Activated T-cell treated with anti-CD3 and anti-CD28 coated beads, Interleukin-2, amount 50 U/mL, for 48 hours (primary cell): ENCODE data around the gene SERPINE1.

Experiments used
- DNase-seq, 2 experiments: peaks; one replicate each; pipeline ENCODE4 v3.0.0-alpha.2; 2020

SERPINE1 gene

DNA sequence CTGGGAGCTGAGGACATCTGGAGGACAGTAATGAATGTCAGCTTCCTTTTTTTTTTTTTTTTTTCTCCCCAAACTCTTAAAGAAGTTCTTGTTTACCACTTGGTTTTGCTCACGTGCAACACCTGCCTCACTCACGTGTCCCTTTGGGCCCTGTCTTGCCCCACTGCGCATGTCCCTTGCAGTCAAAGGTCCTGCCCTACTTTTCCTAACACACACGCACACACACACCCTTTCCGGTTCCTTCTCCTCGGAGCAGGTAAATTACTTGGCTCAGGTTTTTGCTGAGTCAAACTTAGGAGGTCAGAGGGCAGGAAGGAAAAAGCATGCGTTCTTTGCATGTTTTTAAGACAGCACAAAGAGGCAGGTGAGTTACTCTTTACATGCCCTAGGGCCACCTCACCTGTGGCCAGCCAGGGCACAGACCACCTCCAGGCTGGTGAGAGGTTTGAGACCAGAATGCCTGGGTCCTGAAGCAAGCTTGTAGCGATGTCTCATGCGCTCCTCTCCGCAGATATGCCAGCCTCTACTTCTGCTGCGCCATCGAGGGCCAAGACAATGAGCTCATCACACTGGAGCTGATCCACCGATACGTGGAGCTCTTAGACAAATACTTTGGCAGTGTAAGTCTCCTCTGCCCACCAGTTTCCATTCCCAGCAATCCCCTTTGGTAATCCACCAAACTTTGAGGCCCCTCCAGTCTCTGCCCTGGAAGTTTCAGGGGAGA lies 30.1 kb downstream of the SERPINE1 start:
- no peak for DNase-seq

DNA sequence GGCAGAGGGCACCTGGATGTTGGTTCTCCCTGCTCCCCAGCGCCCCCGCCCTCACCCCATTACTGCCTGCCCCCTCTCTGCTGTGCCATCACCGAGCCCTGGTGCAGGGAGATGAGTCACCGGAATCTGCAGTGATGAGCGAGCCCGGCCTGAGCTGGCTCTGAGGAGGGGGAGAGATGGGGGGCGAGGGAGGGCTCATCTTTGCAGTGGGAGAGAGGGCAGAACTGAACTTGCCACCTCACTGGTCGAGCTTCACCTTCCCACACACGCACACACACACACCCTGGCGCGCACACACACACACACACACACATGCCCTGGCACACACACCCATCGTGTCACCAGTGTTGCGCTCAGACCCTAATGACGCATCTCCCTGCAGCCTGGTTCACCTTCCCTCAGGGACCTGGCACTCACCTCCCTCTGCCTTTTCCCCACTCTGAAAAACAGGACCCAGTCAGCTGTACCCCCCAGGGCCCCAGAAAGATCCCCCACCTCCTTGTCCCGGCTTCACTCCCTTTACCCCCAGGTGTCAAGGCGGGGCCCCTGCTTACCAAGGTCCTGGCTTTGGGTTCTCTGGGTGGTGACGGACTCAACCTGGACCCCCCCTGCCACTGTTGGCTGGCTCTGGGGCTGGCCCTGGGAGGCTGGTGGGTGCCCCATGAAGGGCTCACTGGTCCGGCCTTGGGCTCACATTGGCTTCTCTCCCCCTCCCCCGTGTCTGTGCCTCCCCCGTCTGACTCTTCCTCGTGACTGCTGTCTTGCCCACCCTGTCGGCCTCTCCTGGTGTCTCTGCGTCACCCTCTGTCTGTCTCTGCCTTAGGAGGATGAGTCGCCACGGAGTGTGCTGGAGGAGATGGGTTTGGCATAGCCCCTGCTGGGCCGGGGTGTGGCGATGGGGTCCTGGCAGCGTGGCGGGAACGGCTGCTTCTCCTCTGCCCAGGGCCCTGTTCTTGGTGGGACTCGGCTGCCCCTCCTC lies 33.1 kb downstream of the SERPINE1 start:
- no peak for DNase-seq

DNA sequence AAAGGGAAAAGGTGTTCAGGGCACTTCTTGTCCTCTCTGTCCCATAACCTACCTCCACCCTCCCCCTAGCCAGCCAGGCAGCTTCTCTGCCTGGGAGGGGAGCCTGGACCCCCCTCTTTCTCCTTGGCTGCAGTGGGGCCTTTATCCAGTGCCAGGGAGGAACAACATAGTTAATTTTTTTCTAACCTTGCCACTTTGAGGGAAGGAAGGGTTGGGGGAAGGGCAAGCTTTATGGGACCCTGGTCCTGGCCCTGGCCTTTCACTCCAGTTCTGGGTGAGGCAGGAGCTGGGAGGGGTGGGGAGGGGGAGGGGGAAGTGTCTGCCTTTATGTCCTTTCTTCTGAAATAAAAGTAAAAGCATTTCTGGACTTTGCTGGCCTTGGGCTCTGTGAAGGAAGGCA lies 34.0 kb downstream of the SERPINE1 start:
- no peak for DNase-seq

DNA sequence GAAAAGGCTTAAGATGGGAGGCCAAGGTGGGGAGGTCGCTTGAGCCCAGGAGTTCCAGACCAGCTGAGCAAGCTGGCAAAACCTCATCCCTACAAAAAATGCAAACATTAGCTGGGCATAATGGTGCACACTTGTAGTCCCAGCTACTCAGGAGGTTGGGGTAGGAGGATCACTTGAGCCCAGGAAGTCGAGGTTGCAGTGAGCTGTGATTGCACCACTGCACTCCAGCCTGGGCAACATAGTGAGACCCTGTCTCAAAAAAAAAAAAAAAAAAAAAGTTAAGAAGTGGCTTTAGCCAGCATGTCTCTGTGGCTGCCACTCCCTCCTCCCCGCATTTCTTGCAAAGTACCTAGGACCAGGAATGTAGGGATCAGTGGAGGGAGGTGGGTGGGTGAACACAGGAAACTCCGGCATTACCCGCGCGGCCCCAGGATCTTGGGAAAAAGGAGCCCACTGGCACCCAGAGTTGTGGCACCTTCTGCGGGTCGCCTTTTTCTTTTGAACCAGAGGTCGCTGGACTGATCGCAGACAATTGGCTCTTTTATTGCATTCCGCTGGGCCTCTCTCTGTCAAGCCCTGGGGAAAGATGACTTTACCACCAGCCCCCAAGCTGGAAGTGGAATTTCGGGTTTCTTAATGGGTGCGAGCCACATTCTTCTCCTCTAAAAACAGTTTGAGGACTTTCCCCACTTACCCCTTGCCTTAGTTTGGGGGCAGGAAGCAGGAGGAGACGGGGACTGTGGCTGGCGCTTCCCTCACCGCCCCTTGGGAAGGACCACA lies 35.0 kb downstream of the SERPINE1 start:
- DNase-seq: no peak

DNA sequence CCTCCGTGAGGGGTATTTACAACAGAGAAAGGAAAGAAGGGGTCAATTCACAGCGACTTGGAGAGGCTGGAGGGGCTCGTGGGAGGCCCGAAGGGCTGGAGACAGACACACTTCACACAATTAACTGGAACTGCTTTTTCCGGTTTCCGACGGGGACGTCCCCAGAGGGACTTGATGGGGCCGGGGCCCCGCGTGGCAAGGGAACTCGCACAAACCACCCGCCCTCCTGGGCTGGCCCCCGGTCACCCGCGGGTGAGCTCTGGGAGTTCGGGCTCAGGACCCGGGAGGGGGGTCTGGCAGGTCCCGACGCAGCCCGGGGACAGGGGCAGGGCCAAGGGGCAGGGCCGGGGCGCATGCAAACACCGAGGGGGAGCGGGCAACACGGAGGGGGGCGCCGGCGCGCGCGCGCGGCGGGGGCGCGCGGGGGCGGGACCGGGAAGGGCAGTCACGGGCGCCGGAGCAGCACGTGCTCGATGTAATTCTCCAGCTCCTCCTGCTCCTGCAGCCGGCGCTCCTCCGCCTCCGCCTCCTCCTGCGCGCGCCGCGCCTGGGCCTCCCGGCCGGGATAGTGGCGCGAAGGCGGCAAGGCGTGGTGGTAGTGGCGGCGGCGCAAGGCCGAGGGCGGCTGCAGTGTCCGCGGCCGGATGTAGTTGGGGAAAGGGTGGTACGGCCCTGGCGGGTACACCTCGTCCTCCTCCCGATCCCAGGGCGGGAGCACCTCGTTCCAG lies 35.8 kb downstream of the SERPINE1 start:
- DNase-seq: peak in 1 of 2 experiments; percentile 47

DNA sequence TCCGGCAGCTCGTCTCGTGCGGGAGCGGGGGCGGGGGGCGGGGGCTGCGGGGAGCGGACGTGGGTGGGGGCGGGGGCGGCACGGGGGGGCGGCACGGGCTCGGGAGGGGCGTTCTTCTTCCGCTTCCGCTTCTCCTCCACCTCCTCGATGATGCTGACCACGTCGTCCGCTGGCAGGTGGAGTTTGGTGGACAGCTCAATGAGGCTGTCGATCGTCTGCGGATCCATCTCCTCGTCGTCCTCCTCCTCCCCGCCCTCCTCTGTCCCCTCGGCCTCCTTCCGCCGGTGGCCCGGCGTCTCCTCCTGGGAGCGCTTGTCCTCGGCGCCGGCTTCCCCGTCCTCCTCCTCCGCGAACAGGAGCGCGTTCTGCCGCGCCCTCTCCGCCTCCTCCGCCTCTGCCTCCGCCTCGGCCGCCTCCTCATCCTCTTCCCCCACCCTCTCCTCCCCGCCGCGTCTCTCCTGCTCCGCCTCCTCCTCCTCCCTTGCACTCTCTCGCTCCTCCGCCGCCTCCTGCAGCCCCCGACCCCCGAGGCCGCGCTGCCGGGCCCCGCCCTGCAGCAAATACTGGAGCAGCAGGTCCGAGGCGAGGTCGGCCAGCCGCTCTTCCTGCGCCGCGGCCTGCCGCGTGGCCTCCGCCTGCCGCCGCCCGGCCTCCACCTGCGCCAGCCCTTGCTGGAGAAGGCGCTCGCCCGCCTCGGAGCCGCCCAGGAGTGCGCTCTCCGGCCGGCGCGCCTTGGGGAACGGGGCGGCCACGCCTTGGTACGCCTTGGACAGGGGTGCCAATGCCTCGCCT lies 36.6 kb downstream of the SERPINE1 start:
- DNase-seq: peak in 1 of 2 experiments; percentile 40

DNA sequence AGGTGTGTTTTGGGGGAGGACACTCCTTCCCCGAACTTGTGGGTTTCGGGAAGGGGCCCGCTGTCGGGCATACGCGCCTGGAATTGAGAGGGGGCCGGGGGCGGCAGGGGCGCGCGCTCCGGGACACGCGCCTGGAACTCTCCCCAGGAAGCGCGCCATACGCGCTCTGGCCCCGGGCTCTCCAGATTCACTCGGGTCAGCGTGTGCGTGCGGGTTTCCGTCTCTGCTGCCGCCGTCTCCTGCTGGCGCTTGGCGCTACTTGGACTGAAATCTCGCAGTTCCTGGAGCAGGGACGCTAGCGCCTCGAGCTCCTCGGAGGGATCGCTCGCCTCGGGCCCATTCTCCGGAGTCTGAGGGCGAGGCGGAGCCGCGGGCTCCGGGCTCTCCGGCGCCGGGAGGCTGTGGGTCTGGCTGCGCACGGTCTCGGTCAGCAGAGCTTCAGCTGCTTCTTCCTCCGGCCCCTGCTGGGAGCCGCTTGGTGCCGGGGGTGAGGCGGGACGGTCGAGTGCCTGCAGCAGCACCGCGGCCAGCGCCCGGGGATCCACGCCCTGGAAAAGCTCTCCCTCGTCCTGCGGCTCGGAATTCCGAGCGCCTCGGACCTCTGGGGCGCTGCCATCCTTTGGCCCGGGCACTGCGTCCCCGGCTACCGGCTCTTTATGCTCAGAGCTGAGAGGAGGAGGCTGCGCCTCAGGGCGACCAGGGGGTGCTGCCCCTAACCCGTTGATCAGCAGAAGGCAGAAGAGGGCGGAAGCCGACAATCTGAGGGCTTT lies 37.4 kb downstream of the SERPINE1 start:
- peak in 1 of 2 experiments; percentile 42 for DNase-seq

DNA sequence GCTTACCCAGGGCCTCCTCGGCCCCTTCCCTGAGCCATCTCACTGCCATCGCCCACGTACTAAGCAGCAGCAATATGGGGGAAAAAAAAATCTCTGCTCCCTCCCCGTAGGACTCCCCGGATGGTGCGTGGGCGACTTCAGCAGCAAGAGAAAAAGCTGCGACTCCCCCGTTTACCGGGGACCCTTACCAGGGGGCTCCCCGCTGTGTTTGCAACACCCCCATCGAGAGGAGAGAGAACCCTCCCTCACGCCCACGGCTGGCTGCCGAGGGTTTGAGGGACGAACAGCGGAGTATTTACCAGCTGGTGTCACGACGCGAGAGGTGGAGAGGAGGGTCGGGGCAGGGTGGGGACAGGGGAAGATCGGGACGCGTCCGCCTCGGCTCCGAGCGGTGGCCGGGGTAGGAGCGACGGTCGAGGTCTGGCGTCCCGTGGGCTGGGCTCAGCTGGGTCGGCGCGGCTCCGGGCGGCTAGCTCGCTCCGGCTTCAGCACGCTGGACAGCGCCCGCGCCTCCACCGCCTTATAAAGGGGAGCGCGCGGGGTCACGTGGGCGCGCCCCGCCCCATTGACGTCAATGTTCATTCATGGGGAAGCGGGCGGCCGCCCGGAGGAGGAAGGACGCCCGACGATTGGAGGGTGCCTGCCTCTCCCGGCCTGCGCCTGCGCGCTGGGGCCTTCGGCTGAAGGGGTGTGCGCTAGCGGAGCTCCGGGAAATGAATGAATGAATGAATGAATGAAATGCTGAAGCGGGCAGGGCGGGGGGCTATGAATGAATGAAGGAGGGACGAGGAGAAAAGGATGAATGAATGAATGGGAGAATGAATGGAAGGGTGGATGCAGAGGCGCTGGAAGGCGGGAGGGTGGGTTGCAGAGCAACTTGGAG lies 38.4 kb downstream of the SERPINE1 start, which contains the start of gene VGF:
TSS of gene VGF (minus strand) at position 495 of the 883 bp plus-strand sequence. CDS start 726 bp downstream, outside the sequence.
- peak; percentile 95 to 96 for DNase-seq

DNA sequence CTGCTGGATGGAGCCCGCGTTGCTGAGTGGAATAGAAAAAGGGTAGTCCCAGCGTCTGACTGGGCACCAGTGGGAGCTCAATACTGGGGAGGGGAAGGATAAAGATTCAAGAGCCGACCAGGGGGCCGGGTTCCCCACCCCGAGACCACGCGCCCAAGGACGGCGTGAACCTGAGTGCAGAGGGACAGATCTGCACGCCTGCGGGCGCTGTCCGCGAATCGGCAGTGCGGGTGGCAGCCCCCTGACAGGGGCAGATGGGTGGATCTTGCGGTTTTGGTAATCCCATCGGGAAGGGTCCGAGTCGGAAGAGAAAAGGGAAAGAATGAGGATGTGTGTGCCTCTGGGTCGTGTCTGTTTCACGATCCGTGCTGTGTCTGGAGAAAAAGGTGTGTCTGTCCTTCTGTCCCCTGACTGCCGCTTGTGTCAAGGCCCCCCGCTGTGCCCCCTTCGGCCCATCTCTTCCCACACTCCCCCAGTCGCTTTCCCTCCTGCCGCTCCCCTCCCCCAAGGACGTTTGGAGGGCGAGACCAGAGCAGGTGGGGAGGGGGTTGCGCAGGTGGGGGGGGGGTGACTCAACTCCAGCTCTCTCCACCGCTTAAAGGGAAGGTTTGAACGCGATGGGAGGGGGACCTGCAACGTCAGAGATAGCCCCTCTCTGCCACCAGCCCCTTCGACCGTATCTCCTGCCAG lies 39.2 kb downstream of the SERPINE1 start:
- no peak for DNase-seq

DNA sequence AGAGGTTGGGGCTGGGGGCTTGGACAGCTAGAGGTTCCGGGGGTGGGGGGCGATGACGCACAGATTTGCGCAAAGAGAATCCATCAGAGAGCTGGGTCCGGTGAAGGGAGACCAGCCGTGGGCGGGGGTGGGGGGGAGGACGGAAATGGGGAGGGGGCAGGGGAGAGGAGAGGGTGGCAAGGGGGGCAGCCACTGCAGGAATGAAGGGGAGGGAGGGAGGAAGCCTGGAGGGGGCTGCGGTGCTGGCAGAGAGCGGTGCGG lies 39.7 kb downstream of the SERPINE1 start:
- DNase-seq: no peak

DNA sequence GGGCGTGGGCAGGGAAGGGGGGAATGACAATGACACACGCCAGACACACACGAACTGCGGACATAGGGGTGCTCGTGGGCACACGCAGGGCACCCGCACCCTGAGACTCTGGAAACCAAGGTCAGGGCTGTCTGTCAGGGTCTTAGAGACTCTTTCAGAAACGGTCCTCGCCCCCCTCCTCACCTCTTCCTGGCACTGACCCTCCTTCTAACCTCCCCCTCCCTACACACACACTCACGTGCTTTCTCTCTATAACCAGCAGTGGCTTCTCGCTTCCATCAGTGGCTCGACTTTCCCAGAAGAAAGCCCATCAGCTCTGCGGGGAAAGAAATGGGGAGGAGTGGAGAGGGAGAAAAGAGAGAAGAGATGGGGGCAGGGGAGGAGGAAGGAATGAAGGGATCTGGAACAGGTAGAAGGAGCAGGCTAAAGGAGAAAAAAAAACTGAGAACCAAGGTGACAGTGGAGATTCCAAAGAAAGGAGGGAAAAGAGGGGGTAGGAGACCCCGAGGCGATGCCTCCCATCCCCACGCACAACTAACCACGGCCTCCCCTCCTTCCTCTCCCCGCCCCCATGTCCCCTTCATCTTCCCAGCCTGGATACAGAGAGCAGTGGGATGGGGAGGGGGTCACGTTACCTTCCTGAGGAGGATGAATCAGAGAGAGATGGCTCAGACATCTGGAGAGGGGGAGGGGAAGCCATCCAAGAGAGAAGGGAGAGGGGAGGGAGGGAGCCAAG lies 40.2 kb downstream of the SERPINE1 start:
- no peak for DNase-seq

DNA sequence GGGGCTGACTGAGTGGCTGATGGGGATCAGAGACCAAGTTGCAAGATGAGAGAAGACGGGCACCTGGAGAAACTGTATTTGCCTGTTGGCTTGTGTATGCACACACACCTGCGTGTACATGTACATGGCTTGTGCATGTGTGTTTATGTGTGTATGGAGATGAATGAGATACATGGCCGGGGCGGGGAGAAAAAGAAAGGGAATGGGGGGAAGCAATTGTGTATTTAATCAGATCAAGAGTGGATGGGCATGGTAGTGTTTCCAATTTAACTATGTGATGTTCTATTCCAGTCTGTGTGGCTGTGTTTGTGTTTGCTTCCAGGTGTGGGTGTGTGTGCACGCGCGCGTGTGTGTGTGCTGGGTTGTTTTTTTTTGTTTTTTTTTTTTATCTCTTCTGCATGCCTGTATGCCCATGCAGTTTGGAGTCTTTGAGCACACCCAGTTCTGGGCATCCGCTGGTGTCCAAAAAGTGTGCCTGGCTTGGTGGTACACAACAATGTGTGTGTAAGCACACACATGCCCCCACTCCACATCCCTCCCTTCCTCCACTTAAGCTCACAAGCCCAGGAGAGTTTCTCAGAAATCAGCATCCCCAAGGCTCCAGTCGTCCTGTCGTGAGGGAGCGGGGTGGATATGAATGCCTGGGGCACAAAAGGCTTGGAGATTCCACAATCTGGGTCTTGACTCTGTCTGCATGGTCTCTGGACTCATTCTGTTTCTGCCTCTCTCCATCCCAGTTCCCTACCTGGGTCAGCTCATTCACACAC lies 40.9 kb downstream of the SERPINE1 start:
- DNase-seq: no peak

DNA sequence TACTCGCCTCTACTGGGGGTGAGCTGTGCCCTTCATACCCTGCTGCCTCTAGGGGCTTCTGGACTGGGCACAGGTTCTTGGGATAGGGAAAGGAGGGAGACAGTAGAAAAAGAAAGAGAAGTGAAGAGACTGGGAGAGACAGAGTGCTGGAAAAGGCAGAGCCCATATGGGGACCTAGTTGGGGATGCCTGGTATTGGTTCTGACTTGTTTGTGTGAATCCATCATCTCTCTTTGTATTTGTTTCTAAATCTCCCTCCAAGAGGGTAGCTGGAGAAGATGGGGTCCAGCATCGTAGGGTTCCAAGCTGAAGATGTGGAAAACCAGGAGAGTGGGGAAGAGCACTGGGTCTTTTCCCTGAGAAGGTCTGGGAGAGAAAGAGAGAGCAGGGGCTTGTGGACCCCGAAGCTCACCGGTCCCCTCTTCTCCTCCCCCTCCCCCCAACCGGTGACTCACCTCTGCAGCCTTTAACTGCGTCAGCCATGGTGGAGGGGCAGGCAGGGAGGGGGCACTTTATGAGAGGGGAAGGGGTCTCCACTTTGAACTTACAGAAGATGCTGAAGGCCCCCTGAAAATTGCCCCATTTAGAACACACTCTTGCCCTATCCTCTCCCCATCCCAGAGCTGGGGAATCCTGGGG lies 41.6 kb downstream of the SERPINE1 start:
- peak in 1 of 2 experiments; percentile 35 for DNase-seq

DNA sequence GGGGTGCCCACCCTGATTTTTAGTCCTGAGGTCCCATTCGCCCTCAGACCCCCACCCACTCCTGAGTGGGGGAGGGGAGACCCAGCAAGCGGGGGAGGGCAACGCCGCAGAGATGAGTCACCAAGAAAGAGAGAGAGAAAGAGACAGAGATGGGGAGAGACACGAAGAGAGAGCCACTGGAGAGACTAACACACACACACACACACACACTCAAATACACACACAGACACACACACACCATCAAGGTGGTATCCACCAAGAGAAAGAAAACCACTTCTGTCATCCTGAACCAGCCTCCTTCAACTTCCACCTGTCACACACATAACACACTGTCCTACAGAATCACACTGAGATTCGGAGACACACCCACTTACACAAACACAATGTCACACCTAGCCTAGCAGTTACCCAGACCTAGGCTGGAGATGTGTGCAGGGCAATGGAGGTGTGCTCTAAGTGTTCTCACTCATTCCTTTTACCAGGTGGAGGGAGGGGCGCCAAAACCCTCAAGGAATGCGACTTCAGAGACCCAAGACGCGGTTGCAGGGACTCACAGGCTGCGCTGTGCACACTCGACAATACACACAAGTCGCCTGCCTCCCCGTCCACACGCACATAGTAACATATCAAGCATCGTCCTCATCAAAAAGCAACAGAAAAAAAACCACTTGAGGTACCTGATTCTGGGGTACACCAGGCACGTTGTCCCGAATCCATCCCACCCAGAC lies 42.4 kb downstream of the SERPINE1 start:
- peak in 1 of 2 experiments; percentile 20 for DNase-seq

DNA sequence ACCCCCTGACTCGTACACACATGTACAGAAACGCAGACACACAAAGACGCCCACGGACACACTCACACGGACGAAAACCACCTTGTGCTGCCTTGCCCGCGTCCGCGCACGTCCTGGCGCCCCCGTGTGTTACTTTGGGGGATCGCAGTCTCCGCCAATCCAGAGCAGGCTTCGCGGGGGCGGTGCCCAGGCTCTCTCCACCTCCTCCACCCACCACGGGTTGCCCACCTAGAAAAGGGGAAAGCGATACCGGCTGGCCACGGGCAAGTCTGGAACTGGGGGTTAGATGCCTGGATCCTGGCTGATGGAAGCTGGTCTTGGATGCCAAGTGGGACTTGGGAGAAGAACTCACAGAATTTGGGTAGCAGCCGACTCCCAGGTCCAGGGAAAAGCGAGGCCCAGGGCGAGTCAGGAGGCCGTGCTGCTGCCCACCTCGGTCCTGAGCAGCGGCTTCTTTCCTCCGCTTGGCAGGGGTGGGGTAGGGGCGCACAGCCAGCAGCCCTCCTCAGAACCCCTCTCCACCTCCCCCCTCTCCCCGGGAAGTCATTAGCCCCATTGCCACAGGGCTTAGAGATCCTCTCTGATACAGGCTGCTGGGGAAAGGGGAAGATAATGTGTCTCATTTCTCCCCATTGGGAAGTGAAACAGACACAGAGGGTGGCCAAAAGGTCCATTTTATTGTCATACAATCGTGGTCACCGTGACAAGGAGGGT lies 43.1 kb downstream of the SERPINE1 start:
- peak; percentile 90 to 92 for DNase-seq
